ENCODE data around the gene TESK1.

TESK1 gene

GRCh38 chr9:35615981-35616680 is 11.1 kb downstream of the TESK1 start:
- TF ChIP-seq ZBTB7A (IDR thresholded peaks at IDR 0.05; ENCODE audit: low read depth), result no peak
- no peak for TF ChIP-seq USF1 (IDR thresholded peaks at IDR 0.05)
- no peak for TF ChIP-seq REST (IDR thresholded peaks at IDR 0.05; ENCODE audit: low read depth)
- no peak for TF ChIP-seq NFIC (IDR thresholded peaks at IDR 0.05)
- TF ChIP-seq CREB1 (IDR thresholded peaks at IDR 0.05; ENCODE audit: low read depth), result no peak
- no peak for TF ChIP-seq TEAD4 (IDR thresholded peaks at IDR 0.05)
- TF ChIP-seq YY1 (IDR thresholded peaks at IDR 0.05; ENCODE audit: low read depth), result no peak
- TF ChIP-seq EGR1 (IDR thresholded peaks at IDR 0.05), result no peak
- TF ChIP-seq TAF1 (IDR thresholded peaks at IDR 0.05; ENCODE audit: low read depth), result no peak
- no peak for TF ChIP-seq FOXM1 (IDR thresholded peaks at IDR 0.05; ENCODE audit: borderline replicate concordance, low read depth)
- TF ChIP-seq RAD21 (IDR thresholded peaks at IDR 0.05; ENCODE audit: low read depth), result no peak
- TF ChIP-seq CEBPB (IDR thresholded peaks at IDR 0.05), result no peak

GRCh38 chr9:35616681-35617459 is 11.8 kb downstream of the TESK1 start:
- TF ChIP-seq ZBTB7A (IDR thresholded peaks at IDR 0.05; ENCODE audit: low read depth), result no peak
- TF ChIP-seq TAF1 (IDR thresholded peaks at IDR 0.05; ENCODE audit: low read depth), result no peak
- TF ChIP-seq YY1 (IDR thresholded peaks at IDR 0.05; ENCODE audit: low read depth), result no peak
- TF ChIP-seq CEBPB (IDR thresholded peaks at IDR 0.05), result no peak
- TF ChIP-seq REST (IDR thresholded peaks at IDR 0.05; ENCODE audit: low read depth), result no peak
- no peak for TF ChIP-seq TCF12 (IDR thresholded peaks at IDR 0.05; ENCODE audit: low read depth)
- no peak for TF ChIP-seq EGR1 (IDR thresholded peaks at IDR 0.05)
- no peak for TF ChIP-seq TEAD4 (IDR thresholded peaks at IDR 0.05)
- TF ChIP-seq USF1 (IDR thresholded peaks at IDR 0.05), result no peak
- no peak for TF ChIP-seq RAD21 (IDR thresholded peaks at IDR 0.05; ENCODE audit: low read depth)
- TF ChIP-seq NFIC (IDR thresholded peaks at IDR 0.05), result no peak
- TF ChIP-seq CREB1 (IDR thresholded peaks at IDR 0.05; ENCODE audit: low read depth), result no peak
- no peak for TF ChIP-seq FOXM1 (IDR thresholded peaks at IDR 0.05; ENCODE audit: borderline replicate concordance, low read depth)
- TF ChIP-seq MAX (IDR thresholded peaks at IDR 0.05), result no peak
- no peak for TF ChIP-seq EP300 (IDR thresholded peaks at IDR 0.05; ENCODE audit: borderline replicate concordance)

- no peak for TF ChIP-seq RAD21 (IDR thresholded peaks at IDR 0.05; ENCODE audit: low read depth)
- TF ChIP-seq EP300 (IDR thresholded peaks at IDR 0.05; ENCODE audit: borderline replicate concordance), result no peak
- TF ChIP-seq CREB1 (IDR thresholded peaks at IDR 0.05; ENCODE audit: low read depth), result no peak
- no peak for TF ChIP-seq TCF12 (IDR thresholded peaks at IDR 0.05; ENCODE audit: low read depth)
- no peak for TF ChIP-seq YY1 (IDR thresholded peaks at IDR 0.05; ENCODE audit: low read depth)
- no peak for TF ChIP-seq REST (IDR thresholded peaks at IDR 0.05; ENCODE audit: low read depth)
- no peak for TF ChIP-seq TEAD4 (IDR thresholded peaks at IDR 0.05)
- no peak for TF ChIP-seq TAF1 (IDR thresholded peaks at IDR 0.05; ENCODE audit: low read depth)
- TF ChIP-seq MAX (IDR thresholded peaks at IDR 0.05), result no peak
- no peak for TF ChIP-seq CEBPB (IDR thresholded peaks at IDR 0.05)
- TF ChIP-seq FOXM1 (IDR thresholded peaks at IDR 0.05; ENCODE audit: borderline replicate concordance, low read depth), result no peak
- TF ChIP-seq EGR1 (IDR thresholded peaks at IDR 0.05), result no peak
- no peak for TF ChIP-seq ZBTB7A (IDR thresholded peaks at IDR 0.05; ENCODE audit: low read depth)
These were observed 12.5 kb downstream of the TESK1 start for GRCh38 chr9:35617548-35617947.
